Erythroblast (primary cell): ENCODE data around the gene PRPSAP2.

Experiments used
- GATA1 ChIP-seq: IDR thresholded peaks from 2 replicates; pipeline ENCODE4 v1.6.1; 2011; ENCODE audit warnings: low read depth, mild to moderate bottlenecking, control low read depth, low read length, moderate library complexity
- POLR2A ChIP-seq: IDR thresholded peaks from 2 replicates; pipeline ENCODE4 v1.6.1; 2011; ENCODE audit warnings: mild to moderate bottlenecking, low read length

DNA sequence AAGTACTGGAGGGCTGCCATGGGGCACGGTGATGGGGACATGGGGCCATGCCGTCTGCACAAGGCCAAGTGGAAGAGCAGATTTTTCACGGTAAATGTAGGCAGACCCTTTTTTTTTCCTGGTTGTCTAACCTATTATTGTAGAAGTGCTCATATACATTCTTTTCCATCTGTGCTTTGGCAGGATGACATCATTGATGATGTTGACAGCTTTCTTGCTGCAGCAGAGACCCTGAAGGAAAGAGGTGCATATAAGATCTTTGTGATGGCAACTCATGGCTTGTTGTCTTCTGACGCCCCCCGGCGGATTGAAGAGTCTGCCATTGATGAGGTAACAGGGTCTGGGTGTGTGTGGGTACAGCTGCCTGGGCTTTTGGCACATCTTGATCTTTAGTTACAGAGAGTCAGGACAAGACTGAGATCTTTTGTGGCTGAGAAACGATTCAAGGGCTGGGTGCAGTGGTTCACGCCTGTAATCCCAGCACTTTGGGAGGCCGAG, 70.7 kb downstream of the PRPSAP2 start:
- TF ChIP-seq POLR2A (no peak), GATA1 (no peak)
